HT1080 (cell line): ENCODE measurements around the gene RBM23. TPM values are rescaled to one million over a fixed set of nuclear protein-coding genes. Genes with fewer than 3 reads are reported as not detected.
A peak's percentile ranks its signal among the peaks of the same experiment; 100 is the strongest.
"Not testable (repeated sequence)": the region's sequence is repeated elsewhere in the genome, so short reads cannot be mapped to it uniquely, and the experiment has no call there.

Experiments
- DNase-seq: peaks from one replicate; pipeline ENCODE4 v3.0.0-alpha.2; 2015; ENCODE audit warnings: low read depth
- total RNA-seq: library from RNA; depleted of rRNA; stranded (reverse); fragments of >200 nt; shearing (Covaris generic); gene quantifications from 2 replicates; pipeline ENCODE4 v1.2.3, GENCODE V29; 2014

RBM23 gene
- total RNA-seq, 1 experiment from 2014 or later, result 38.1 TPM

- no peak for DNase-seq
Measured at GRCh38 chr14:22919601-22919921, 612 bp upstream of the RBM23 start.

GRCh38 chr14:22915886-22916521 is 2.9 kb downstream of the RBM23 start:
- DNase-seq, result no peak

- not testable (repeated sequence) for DNase-seq
Measured at GRCh38 chr14:22914836-22915235, 4.1 kb downstream of the RBM23 start.

DNA sequence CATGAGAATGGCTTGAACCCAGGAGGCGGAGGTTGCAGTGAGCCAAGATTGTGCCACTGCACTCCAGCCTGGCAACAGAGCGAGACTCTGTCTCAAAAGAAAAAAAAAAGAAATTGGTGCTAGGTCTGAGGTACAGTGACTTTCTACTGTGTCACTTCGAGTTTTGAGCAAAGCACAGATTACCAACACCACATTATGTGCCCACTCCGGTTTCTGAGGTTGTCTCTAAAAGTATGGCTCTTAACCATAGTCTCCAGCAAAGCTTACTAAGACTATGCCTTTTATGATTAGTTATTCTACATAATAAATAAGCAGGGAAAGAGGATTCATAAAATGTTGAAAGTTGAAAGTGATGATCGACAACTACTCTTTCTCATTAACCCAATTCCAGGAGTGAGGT is 8.0 kb downstream of the RBM23 start:
- DNase-seq, result no peak

DNA sequence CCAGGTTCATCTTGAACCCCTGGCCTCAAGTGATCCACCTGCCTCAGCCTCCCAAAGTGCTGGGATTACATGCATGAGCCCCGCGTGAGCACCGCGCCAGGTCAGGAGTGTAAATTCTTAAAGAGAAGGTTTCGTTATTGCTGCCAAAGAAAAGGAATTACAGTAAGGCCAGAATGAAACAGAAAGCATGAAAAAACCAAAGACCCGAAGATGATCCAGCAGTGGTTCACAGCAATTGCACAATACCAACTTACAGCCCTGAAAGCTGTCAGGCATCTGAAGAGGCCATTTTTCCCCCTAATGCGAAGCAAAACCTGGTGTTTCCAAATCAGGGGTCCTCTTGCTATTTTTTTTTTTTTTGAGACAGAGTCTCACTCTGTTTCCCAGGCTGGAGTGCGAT is 10.3 kb downstream of the RBM23 start:
- no peak for DNase-seq

DNA sequence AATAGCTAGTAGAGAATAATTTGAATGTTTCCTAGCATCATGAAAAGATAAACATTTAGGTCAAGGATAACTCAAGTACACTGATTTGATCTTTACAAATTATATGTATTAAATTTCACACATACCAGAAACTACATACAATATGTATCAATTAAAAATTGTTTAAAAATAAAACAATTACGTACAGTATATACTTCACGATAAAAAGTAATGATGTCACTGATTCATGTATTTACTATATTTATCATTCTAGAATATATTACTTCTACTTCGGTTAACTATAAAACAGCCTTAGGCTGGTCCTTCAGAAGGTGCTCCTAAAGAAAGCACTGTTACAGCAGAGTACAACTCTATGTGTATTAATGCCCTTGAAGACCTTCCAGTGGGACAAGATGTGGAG is 11.5 kb downstream of the RBM23 start:
- DNase-seq, result no peak

GRCh38 chr14:22906073-22906472 is 12.9 kb downstream of the RBM23 start:
- DNase-seq, result no peak

GRCh38 chr14:22905627-22906026 is 13.3 kb downstream of the RBM23 start:
- no peak for DNase-seq

DNA sequence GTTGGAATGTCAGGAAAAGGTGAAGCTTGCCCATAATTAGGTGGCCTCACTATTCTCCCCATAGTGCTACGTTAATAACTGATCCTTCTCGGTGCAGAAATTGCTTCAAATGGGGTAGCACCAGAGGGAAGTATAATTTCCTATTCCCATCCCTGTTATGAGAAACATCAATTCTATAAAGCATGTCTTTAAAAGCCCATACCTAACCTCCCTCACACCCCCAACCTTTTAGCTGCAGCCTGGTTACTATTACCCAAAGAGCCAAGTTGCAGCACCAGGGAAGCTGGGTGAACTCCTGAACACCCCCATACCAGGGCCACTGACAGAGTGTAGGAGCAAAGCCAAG is 15.2 kb downstream of the RBM23 start:
- no peak for DNase-seq

- no peak for DNase-seq
Measured at GRCh38 chr14:22901799-22902198, 17.1 kb downstream of the RBM23 start.

DNA sequence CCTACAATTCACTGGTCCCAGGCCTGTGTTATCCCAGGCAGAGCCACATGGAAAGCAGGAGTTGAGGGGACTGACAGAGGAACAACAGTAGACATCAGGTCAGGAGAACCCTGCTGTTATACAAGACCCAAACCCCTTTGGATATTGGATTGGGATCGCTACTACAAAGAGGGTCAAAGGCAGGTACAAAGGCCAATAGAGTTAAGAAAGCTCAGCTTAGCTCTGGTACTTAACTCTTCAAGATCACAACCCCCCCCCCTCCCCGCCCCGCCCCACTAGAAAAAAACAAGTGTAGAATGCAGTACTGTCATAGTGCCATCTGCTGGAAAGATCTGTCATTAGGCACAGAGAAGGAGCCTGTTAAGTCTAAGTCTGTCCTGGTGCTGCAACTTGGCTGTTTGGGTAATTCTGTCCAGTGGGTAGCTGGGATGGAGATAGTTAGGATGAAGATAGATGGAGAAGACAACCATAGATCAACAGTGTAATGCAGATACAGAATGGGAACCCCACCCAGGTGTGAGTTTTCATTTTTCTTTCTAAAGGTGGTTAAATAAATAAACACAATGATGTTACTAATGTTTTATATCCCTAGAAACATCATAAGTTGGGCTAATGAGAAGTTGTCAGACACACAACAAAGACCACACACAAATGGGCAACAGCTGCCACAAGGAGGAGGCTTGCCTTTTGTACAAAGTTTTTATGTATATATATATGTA is 18.7 kb downstream of the RBM23 start:
- DNase-seq, result peak; percentile 70

DNA sequence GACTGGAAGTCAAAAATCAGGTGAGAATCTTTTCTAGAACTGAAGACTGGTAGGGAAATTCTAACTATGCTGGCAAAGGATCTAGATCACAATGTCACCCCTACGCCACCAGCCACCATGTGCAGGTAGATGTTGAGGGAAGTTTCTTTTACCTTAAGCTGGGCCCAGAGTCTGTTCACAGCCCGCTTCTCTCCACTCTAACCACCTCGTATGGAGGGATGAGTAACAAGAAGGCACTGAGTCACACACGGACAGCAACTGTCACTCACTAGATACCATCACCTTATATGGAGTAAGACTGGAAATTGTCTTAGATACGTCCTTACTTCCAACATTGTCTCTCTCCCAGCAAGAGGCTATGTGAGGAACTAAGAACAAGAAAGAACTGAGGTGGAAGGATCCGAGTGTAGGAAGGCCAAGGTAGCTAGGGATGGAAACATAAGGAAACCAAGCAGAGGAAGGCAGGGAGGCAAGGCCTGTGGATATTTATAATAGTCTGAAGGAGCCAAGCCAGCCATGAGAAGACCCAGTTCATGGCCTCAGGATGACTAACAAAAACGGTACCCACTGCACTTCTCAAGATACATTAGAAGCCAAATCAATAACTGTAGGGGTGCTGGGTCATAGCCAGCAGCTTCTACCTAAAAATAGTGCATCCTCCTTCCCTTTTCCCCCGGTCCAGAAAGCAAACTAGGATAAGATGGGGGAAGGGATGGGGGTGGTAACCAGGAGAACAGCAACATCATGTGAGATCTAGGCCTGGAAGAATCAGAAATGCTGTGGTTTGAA is 20.5 kb downstream of the RBM23 start:
- DNase-seq, result peak; percentile 86

DNA sequence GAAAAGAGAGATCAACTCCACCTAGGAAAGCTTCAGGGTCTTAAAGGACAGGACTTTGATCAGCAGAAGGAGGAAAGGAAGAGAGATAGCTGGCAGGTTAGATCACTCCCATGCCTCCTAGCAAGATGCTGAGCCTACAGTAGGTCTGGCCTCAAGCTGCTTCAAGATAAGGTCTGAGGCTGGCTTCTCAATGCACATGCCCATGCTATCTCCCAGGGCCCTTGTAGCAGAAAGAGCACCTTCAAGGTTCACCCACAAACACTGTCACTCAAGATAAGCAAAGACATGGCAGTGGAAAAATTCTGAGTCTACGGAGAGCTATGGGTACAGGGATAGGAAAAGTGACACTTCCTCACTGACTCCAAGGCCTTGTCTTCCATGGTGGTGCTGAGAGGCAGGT is 21.6 kb downstream of the RBM23 start:
- DNase-seq, result no peak

- DNase-seq, result no peak
Measured at GRCh38 chr14:22896760-22897159, 22.2 kb downstream of the RBM23 start.

DNA sequence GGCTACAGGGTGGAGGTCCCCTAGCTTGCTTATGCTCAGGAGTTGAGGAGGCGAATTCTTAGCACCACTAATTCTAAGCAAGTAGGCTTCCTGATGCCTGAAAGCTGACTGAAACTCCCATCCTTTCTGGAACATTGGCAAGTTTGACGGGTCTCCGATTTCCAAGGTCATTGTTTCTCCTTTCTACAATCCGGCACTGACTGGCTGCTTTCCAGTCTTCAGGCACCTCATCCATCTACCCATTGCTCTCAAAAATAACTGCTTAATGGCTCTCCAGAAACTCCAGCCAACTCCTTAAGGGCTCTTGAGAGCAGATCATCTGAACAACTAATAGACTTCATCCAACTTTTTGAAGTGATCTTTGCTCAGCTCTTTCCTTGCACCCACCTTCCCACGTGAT is 22.6 kb downstream of the RBM23 start:
- no peak for DNase-seq

DNA sequence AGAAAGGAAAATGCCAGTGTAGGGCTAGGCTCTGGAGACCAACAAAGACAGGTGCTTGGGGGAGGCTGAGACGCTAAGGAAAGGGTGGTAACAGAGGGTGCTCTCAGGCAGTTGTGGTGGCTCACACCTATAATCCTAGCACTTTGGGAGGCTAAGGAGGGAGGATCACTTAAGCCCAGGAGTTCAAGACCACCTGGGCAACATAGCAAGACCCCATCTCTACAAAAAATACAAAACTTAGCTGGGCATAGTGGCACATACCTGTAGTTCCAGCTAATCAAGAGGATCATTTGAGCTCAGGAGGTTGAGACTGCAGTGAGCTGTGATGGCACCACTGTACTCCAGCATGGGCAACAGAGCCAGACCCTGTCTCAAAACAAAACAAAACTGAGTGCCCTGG is 23.5 kb downstream of the RBM23 start:
- DNase-seq, result no peak

GRCh38 chr14:22893706-22894105 is 25.2 kb downstream of the RBM23 start:
- no peak for DNase-seq

DNA sequence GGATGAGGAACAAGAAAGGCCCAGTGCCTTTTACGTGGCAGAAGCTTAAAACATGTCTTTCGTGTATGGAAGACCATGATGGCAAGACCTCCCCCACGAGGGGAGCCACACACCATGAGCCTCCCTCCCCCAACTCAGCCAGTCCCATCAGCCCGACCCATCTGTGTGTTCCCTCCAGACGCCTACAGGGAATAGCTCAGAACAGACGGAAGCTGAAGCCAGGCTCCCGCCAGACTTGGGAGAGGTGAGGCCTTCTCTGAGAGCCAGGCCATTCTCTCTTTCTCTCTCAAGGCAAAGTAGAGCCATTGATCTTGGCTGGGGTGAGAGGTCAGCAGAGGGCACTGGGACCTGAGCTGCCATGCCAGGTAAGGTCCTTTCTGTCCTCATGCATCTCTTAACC is 26.5 kb downstream of the RBM23 start:
- no peak for DNase-seq

DNA sequence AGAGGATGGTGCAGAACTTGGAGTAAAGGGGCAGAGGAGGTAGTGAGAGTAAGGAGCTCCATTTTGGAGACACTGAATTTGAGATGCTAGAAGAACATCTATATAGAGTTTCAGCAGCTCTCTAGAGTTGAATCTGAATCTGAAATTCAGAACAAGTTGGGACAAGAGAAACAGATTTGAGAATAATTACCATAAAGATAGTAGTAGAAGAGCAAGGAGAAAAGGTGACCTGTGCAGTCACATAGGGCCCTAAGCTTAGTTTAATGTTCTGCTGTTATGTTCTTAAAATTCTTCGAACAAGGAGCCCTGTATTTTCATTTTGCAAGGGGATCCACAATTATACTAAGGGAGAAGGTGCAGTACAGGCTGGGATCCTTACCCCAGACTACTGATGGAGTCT is 28.5 kb downstream of the RBM23 start:
- DNase-seq, result no peak

DNA sequence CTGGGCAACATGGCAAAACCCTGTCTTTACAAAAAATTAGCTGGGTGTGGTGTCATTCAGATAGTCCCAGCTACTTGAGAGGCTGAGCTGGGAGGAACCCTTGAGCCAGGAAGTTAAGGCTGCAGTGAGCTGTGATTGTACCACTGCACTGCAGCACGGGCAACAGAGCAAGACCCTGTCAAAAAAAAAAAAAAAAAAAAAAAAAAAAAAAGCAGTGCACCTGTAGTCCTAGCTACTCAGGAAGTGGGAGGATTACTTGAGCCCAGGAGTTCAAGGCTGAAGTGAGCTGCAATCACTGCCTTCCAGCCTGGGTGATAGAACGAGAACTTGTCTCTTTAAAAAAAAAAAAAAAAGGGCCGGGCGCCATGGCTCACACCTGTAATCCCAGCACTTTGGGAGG is 30.3 kb downstream of the RBM23 start:
- DNase-seq, result no peak

DNA sequence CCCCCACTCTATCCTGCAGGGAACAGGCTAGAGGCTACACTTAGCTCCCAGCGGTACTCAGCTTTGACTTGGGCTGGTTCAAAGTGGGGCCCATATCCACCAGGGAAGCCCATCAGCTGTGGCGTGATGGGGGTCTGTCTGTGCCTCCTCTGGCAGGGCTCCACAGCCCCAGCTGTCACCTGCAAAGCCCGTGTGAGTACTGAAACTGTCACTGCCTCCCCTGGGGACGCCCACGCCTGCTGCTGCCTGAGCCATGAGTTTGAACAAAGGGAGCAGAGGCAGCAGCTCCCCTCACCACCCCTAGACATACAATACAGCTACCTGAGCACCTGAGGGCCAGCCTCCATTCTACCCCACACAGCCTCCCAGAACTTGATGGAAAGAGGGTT is 31.0 kb downstream of the RBM23 start:
- DNase-seq, result no peak

GRCh38 chr14:22887260-22887989 is 31.5 kb downstream of the RBM23 start:
- no peak for DNase-seq
